Measurements from ENCODE around the gene KRTAP12-4.
"Not testable (repeated sequence)": the region's sequence is repeated elsewhere in the genome, so short reads cannot be mapped to it uniquely, and the experiment has no call there.

KRTAP12-4 gene

DNA sequence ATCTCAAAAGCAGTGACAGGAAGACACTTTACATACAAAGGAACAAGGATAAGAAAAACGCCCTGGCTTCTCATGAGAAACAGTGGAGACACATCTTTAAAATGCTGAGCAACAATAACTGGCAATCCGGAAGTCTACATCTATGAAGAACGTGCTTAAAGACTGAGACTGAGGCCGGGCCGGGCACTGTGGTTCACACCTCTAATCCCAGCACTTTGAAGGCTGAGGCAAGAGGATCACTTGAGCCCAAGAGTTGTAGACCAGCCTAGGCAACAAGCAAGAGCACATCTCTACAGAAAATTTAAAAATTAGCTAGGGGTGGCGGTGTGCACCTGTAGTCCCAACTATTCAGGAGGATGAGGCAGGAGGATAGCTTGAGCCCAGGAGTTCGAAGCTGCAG, 29.6 kb upstream of the KRTAP12-4 start:
- H3K27ac Mint-ChIP-seq (ENCODE audit: low read depth): no peak overlapping the region
- no peak for ATAC-seq (replicated peaks; ENCODE audit: extremely low read depth, poor library complexity, severe bottlenecking)

DNA sequence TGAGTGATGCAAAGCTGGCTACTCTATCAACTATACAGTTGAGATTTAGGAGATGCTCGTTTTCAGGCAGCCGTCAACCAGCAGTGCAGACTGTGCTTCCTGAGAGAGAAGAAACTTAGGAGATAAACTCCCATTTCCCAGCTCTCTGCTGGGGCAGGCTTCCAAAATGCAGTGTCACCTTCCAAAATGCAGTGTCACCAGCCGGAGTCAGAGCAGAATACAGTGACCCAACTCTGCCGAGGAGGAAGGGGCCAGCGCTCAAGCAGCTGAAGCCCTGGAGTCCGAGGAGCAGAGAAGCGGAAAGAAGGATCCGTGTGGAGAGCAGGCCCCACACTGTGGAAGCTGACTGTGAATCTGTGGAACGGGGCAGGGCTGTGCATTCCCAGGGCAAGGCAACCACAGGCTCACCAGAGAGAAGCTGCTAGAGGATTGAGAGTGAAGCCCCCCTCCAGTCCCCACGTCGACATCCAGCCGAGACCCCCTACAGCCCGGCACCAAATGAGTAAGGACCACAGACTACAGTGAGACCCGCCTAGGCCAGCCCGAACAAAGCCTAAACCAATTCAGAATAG, 28.2 kb upstream of the KRTAP12-4 start:
- Mint-ChIP-seq H3K4me1 (peaks cover 18% of the 10 kb centered on the region), H3K36me3 (ENCODE audit: insufficient read depth) (no peaks in the 10 kb centered on the region), H3K9me3 (no peaks in the 10 kb centered on the region), H3K27ac (ENCODE audit: low read depth) (peak overlapping the region; percentile 46), H3K27me3 (peaks cover 22% of the 10 kb centered on the region), H3K4me3 (no peak overlapping the region)
- no peak for ATAC-seq (replicated peaks; ENCODE audit: extremely low read depth, poor library complexity, severe bottlenecking)
- DNase-seq (ENCODE audit: low spot score in 2 of 2): no peak

More for the DNA sequence above, 29.6 kb upstream of the KRTAP12-4 start:
- no peak overlapping the region for H3K4me3 Mint-ChIP-seq
- no peaks in the 10 kb centered on the region for H3K9me3 Mint-ChIP-seq
- H3K27me3 Mint-ChIP-seq: peaks cover 22% of the 10 kb centered on the region
- DNase-seq (ENCODE audit: low spot score in 2 of 2): no peak
- H3K4me1 Mint-ChIP-seq: peaks cover 18% of the 10 kb centered on the region
- no peaks in the 10 kb centered on the region for H3K36me3 Mint-ChIP-seq (ENCODE audit: insufficient read depth)

DNA sequence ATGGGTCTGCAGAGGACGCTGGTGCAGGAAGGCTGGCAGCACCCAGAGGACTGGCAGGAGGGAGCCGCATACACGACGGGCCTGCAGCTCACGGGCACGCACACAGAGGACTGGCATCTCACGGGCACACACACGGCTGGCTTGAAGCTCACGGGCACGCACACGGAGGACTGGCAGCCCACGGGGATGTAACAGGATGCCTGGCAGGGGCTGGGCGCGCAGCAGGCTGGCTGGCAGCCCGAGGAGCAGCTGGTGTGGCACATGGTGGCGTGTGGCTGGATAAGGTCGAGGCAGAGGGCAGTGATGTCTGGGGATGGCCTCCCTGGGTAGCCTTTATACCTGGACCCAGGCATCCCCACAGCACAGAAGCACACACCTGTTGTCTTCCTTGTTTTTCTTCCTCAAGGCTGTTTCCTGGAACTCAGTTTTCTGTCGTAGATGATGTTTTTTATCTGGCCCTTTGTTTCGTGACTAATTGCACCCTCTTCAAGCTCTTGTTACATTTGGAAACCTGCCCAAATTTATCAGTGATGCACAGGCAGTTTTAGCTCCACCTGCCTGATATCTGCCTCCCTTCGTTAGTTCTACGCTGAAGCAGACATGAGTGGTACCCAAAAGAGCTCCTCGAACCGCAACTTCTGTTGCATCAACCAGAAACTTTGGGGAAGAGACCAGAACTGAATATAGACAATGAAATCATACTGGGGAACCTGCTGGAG, 27.6 kb upstream of the KRTAP12-4 start, which contains the start of gene KRTAP12-1:
TSS of gene KRTAP12-1 (minus strand) at position 303 of the 719 bp plus-strand sequence. CDS start at position 263, 40 bp downstream.
- no peaks in the 10 kb centered on the region for H3K36me3 Mint-ChIP-seq (ENCODE audit: insufficient read depth)
- H3K9me3 Mint-ChIP-seq: no peaks in the 10 kb centered on the region
- DNase-seq (ENCODE audit: low spot score in 2 of 2) (no peak), ATAC-seq (replicated peaks; ENCODE audit: extremely low read depth, poor library complexity, severe bottlenecking) (no peak)
- peak within 1 kb of the TSS; percentile 46 for H3K27ac Mint-ChIP-seq (ENCODE audit: low read depth)
- peaks cover 18% of the 10 kb centered on the region for H3K4me1 Mint-ChIP-seq
- no peak within 1 kb of the TSS for H3K4me3 Mint-ChIP-seq
- H3K27me3 Mint-ChIP-seq: peaks cover 18% of the 10 kb centered on the region

DNA sequence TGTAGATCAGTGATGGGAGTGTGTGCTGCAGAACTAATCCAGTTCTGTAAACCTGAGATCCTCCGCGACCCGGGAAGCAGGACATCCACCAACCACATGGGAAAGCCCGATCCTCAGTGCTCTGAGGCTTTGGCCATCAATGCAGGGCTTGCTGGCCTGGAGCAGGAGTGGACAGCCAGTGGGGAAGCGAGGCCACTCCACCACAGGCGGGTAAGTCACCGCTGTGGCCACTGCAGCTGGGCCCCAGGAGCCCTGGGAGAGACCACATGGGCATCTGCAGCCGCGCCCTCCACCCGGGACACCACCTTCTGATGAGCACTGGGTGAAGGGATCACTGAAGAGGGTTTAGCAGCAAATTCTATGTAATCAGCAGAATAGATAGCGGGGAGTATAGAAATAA, 26.7 kb upstream of the KRTAP12-4 start:
- no peak for ATAC-seq (replicated peaks; ENCODE audit: extremely low read depth, poor library complexity, severe bottlenecking)
- peaks cover 12% of the 10 kb centered on the region for H3K4me1 Mint-ChIP-seq
- H3K27me3 Mint-ChIP-seq: peaks cover 9% of the 10 kb centered on the region
- no peak overlapping the region for H3K4me3 Mint-ChIP-seq
- no peak for DNase-seq (ENCODE audit: low spot score in 2 of 2)
- no peaks in the 10 kb centered on the region for H3K36me3 Mint-ChIP-seq (ENCODE audit: insufficient read depth)
- no peaks in the 10 kb centered on the region for H3K9me3 Mint-ChIP-seq
- no peak overlapping the region for H3K27ac Mint-ChIP-seq (ENCODE audit: low read depth)

DNA sequence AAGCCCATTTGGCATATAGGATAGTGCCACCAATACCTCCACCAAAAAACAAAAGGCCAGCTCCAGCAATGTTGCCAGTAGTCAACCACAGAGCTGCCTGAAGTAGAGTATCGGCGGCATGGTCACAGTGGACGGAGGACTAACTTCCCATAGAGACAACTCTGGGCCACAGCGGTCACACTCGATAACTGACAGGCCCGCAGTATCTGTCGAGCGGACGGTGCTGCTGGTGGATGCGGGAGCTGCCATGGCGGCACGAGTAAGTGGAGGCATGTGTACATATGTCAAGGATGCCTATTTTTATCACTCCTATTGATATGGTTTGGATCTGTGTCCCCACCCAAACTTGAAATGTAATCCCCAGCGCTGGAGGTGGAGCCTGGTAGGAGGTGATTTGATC, 23.4 kb upstream of the KRTAP12-4 start:
- H3K4me3 Mint-ChIP-seq: no peak overlapping the region
- no peaks in the 10 kb centered on the region for H3K27me3 Mint-ChIP-seq
- ATAC-seq (replicated peaks; ENCODE audit: extremely low read depth, poor library complexity, severe bottlenecking): no peak
- no peak overlapping the region for H3K27ac Mint-ChIP-seq (ENCODE audit: low read depth)
- peaks cover 9% of the 10 kb centered on the region for H3K9me3 Mint-ChIP-seq
- H3K4me1 Mint-ChIP-seq: peaks cover 10% of the 10 kb centered on the region
- H3K36me3 Mint-ChIP-seq (ENCODE audit: insufficient read depth): no peaks in the 10 kb centered on the region
- DNase-seq (ENCODE audit: low spot score in 2 of 2): no peak

DNA sequence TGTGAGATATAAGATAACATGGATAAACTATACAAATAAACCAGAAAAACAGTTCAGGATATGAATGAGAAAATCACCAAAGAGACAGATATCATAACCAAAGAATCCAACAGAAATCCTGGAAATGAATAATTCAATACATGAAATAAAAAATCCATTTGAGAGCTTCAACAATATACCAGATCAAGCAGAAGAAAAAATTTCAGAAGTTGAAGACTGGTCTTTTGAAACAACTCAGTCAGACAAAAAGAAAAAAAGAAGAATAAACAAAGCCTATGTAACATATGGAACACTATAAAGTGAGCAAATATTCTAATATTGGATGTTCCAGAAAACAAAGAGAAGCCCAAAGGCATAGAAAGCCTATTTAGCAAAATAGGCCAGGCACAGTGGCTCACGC, 17.5 kb upstream of the KRTAP12-4 start:
- Mint-ChIP-seq H3K27ac (ENCODE audit: low read depth) (no peak overlapping the region), H3K4me1 (peaks cover 10% of the 10 kb centered on the region), H3K36me3 (ENCODE audit: insufficient read depth) (peaks cover 1% of the 10 kb centered on the region), H3K27me3 (peaks cover 10% of the 10 kb centered on the region), H3K9me3 (peaks cover 17% of the 10 kb centered on the region), H3K4me3 (no peak overlapping the region)
- no peak for ATAC-seq (replicated peaks; ENCODE audit: extremely low read depth, poor library complexity, severe bottlenecking)
- DNase-seq (ENCODE audit: low spot score in 2 of 2): no peak

DNA sequence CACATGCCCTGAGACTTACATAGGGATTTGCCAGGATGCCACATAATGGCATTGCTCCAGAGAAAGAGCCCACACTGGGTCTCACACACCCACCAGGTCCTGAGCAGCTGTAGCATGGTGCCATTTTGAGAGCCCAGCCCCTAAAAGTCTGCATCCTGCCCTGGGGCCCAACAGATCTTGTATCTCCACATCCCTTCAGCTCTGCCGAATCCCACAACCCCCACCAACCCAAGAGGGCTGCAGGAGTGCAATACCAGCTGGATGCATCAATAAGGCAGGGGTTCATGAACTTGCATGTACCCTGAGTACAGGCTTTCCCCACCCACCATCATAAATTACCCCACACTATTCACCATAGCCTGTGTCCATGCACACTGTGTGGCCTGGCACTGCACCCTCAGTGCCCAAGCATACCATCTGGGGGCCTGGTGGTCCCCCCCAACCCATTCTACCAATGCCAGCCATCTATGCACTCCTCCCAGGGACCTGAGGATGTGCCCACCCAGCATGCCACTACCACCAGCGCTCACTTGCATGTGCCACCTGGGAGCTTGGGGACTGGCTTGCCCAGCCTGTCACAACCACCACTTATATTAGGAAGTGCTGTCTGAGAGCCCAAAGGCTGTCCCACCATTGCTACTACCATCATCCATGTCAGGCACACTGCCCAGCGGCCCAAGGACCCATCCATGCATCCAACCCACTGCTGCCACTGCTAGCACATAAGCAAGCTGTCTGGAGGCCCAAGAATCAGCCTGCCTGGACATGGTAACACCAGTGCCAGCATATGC, 16.4 kb upstream of the KRTAP12-4 start:
- Mint-ChIP-seq H3K9me3 (peaks cover 17% of the 10 kb centered on the region), H3K4me3 (no peak overlapping the region), H3K36me3 (ENCODE audit: insufficient read depth) (peaks cover 1% of the 10 kb centered on the region), H3K27me3 (peaks cover 10% of the 10 kb centered on the region), H3K4me1 (peaks cover 10% of the 10 kb centered on the region), H3K27ac (ENCODE audit: low read depth) (no peak overlapping the region)
- no peak for ATAC-seq (replicated peaks; ENCODE audit: extremely low read depth, poor library complexity, severe bottlenecking)
- DNase-seq (ENCODE audit: low spot score in 2 of 2): no peak

DNA sequence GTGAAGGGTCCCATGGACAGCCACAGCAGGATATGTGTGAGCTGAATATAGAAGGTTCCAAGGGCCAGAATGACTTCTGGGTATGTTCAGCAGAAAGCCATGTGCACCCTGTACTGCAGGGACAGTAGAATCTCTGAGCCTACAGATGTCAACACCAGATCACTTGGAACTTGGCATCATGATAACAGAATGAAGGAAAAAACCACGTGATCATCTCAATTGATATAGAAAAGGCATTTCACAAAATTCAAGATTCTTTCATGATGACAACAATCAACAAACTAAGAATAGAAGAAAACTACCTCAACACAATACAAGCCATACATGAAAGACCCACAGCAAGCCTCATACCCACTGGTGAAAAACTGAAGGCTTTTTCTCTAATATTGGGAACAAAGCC, 13.2 kb upstream of the KRTAP12-4 start:
- ATAC-seq (replicated peaks; ENCODE audit: extremely low read depth, poor library complexity, severe bottlenecking) (no peak), DNase-seq (ENCODE audit: low spot score in 2 of 2) (no peak)
- Mint-ChIP-seq H3K9me3 (peaks cover 6% of the 10 kb centered on the region), H3K4me3 (no peak overlapping the region), H3K27me3 (peaks cover 10% of the 10 kb centered on the region), H3K36me3 (ENCODE audit: insufficient read depth) (peaks cover 1% of the 10 kb centered on the region), H3K4me1 (no peaks in the 10 kb centered on the region), H3K27ac (ENCODE audit: low read depth) (no peak overlapping the region)

DNA sequence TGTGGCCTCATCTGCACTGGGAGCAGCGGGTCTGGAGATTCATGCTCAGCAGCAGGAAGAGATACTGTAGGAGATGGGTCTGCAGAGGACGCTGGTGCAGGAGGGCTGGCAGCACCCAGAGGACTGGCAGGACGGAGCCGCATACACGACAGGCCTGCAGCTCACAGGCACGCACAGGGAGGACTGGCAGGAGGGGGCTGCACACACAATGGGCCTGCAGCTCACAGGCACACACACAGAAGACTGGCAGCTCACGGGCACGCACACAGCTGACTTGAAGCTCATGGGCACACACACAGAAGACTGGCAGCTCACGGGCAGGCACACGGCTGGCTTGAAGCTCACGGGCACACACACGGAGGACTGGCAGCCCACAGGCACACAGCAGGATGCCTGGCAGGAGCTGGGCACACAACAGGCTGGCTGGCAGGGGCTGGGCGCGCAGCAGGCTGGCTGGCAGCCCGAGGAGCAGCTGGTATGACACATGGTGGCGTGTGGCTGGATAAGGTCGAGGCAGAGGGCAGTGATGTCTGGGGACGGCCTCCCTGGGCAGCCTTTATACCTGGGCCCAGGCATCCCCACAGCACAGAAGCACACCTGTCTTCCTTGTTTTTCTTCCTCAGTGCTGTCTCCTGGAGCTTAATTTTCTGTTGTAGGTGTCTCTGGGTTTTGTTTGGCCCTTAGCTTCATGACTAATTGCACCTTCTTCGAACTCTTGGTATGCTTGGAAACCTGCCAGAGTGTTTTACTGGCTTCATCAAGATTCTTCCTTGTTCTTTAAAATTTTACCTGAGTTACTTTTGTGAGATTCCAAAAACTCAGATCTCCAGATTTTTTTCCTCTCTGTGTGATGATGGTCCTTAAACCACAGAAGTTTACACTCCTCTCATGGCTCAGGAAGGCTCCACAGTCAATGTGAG, 12.2 kb upstream of the KRTAP12-4 start, which contains the start of gene KRTAP12-2:
TSS of gene KRTAP12-2 (minus strand) at position 527 of the 920 bp plus-strand sequence. CDS start at position 486, 41 bp downstream.
- Mint-ChIP-seq H3K9me3 (peaks cover 11% of the 10 kb centered on the region), H3K36me3 (ENCODE audit: insufficient read depth) (peaks cover 1% of the 10 kb centered on the region), H3K4me1 (no peaks in the 10 kb centered on the region), H3K4me3 (no peak within 1 kb of the TSS), H3K27me3 (peaks cover 10% of the 10 kb centered on the region), H3K27ac (ENCODE audit: low read depth) (no peak within 1 kb of the TSS)
- DNase-seq (ENCODE audit: low spot score in 2 of 2) (no peak), ATAC-seq (replicated peaks; ENCODE audit: extremely low read depth, poor library complexity, severe bottlenecking) (no peak)

DNA sequence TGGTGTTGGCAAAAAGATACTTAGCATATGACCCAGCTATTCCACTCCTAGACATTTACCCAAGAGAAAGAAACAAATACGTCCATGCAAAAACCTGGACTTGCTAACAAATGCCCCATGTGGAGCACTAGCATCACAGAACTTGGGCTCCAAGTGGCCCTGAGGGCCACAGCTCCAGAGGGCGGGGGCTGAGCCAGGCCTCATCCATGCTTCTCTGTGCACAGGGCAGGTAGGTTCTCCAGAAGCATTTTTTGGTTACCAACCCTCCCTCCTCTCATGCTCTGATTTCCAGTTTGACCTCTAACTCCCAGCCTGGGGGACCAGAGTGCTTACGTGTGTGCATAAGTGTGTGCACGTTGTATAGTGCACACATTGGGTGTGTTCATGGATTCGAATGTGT, 10.2 kb upstream of the KRTAP12-4 start:
- no peak for ATAC-seq (replicated peaks; ENCODE audit: extremely low read depth, poor library complexity, severe bottlenecking)
- Mint-ChIP-seq H3K4me1 (peaks cover 5% of the 10 kb centered on the region), H3K4me3 (no peak overlapping the region), H3K36me3 (ENCODE audit: insufficient read depth) (peaks cover 1% of the 10 kb centered on the region), H3K27me3 (peaks cover 10% of the 10 kb centered on the region), H3K9me3 (peaks cover 11% of the 10 kb centered on the region), H3K27ac (ENCODE audit: low read depth) (no peak overlapping the region)
- DNase-seq (ENCODE audit: low spot score in 2 of 2): no peak

DNA sequence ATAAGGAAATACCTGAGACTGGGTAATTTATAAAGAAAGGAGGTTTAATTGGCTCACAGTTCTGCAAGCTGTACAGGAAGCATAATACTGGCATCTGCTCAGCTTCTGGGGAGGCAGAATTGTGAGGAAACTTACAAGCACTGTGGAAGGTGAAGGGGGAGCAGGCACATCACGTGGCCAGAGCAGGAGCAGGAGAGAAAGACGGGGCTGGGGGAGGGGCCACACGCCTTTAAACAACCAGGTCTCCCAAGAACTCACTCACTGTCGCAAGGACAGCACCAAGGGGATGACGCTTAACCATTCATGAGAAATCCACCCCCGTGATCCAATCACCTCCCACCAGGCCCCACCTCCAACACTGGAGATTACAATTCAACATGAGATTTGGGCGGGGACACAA, 7.1 kb upstream of the KRTAP12-4 start:
- not testable (repeated sequence) for H3K27ac Mint-ChIP-seq (ENCODE audit: low read depth); H3K27me3 Mint-ChIP-seq; H3K4me3 Mint-ChIP-seq; DNase-seq (ENCODE audit: low spot score in 2 of 2); ATAC-seq (replicated peaks; ENCODE audit: extremely low read depth, poor library complexity, severe bottlenecking)
- Mint-ChIP-seq H3K9me3 (peaks cover 14% of the 10 kb centered on the region), H3K4me1 (peaks cover 36% of the 10 kb centered on the region), H3K36me3 (ENCODE audit: insufficient read depth) (peaks cover 12% of the 10 kb centered on the region)
